Measurements from ENCODE around the gene TAS2R4. TPM values are rescaled to one million over a fixed set of nuclear protein-coding genes. Genes with fewer than 3 reads are reported as not detected.
"Not testable (repeated sequence)": the region's sequence is repeated elsewhere in the genome, so short reads cannot be mapped to it uniquely, and the experiment has no call there.

The TAS2R4 gene
- total RNA-seq, 1 donor from 2014 or later: 0.35 TPM

DNA sequence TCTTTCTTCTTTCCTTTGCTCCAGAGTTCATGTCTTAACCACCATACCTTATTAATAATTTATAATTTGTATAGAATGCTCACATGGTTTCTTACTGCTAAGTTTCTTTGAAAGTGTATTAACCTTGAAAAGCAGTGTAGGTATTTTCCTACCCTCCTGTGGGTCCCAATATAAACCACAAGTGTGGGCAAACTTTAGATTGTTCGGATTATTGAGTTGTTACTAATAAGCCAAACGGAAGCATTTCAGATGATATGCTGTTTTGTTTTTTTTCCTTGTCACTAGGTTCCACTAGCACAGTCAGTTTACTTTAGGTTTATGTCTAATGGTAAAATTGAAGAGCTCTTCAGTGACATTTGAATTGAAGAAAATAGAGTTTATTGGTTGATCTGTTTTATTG lies 28.1 kb upstream of the TAS2R4 start:
- Mint-ChIP-seq H3K4me3 (ENCODE audit: unreplicated experiment) (no peak overlapping the region), H3K27ac (ENCODE audit: unreplicated experiment) (no peak overlapping the region), H3K27me3 (ENCODE audit: low read depth) (no peaks in the 10 kb centered on the region), H3K9me3 (ENCODE audit: low read depth) (peaks cover 23% of the 10 kb centered on the region), H3K36me3 (ENCODE audit: low read depth) (peaks cover 56% of the 10 kb centered on the region), H3K4me1 (ENCODE audit: low read depth) (no peaks in the 10 kb centered on the region)
- TF ChIP-seq, protein P1, sequence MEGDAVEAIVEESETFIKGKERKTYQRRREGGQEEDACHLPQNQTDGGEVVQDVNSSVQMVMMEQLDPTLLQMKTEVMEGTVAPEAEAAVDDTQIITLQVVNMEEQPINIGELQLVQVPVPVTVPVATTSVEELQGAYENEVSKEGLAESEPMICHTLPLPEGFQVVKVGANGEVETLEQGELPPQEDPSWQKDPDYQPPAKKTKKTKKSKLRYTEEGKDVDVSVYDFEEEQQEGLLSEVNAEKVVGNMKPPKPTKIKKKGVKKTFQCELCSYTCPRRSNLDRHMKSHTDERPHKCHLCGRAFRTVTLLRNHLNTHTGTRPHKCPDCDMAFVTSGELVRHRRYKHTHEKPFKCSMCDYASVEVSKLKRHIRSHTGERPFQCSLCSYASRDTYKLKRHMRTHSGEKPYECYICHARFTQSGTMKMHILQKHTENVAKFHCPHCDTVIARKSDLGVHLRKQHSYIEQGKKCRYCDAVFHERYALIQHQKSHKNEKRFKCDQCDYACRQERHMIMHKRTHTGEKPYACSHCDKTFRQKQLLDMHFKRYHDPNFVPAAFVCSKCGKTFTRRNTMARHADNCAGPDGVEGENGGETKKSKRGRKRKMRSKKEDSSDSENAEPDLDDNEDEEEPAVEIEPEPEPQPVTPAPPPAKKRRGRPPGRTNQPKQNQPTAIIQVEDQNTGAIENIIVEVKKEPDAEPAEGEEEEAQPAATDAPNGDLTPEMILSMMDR (IDR thresholded peaks at IDR 0.05): no peak
- no peak for DNase-seq (ENCODE audit: low spot score)

DNA sequence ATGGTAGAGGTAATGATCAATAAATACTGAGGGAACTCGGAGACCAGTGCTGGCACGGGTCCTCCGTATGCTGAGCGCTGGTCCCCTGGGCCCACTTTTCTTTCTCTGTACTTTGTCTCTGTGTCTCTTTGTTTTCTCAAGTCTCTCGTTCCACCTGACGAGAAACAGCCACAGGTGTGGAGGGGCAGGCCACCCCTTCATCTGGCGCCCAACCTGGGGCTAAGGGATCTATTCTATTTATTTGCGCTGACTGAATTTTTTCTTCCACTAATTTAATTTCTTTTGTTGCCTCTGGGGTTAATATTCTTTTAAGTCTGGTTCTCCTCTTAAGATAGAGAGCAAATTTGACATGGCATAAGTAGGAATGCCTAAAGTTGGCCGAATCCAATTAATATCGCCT lies 24.6 kb upstream of the TAS2R4 start:
- not testable (repeated sequence) for DNase-seq (ENCODE audit: low spot score); H3K4me3 Mint-ChIP-seq (ENCODE audit: unreplicated experiment); H3K4me1 Mint-ChIP-seq (ENCODE audit: low read depth); H3K27me3 Mint-ChIP-seq (ENCODE audit: low read depth); H3K27ac Mint-ChIP-seq (ENCODE audit: unreplicated experiment)
- H3K9me3 Mint-ChIP-seq (ENCODE audit: low read depth): peaks cover 23% of the 10 kb centered on the region
- peaks cover 53% of the 10 kb centered on the region for H3K36me3 Mint-ChIP-seq (ENCODE audit: low read depth)

DNA sequence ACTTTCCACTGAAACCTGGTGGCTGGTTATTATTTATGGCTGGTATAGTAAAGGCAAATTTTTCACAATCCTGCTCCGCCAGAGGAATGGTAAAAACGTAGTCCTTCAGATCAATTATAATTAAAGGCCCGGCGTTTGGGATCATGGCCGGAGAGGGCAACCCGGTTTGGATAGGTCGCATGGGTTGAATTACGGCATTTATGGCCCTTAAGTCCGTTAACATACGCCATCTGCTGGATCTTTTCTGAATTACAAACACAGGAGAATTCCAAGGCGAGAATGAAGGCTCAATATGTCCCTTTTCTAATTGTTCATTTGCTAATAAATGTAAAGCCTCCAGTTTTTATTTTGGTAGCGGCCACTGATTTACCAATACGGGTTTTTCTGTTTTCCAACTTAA lies 23.8 kb upstream of the TAS2R4 start:
- Mint-ChIP-seq H3K4me3 (ENCODE audit: unreplicated experiment) (no peak overlapping the region), H3K27ac (ENCODE audit: unreplicated experiment) (no peak overlapping the region), H3K36me3 (ENCODE audit: low read depth) (peaks cover 57% of the 10 kb centered on the region), H3K4me1 (ENCODE audit: low read depth) (no peaks in the 10 kb centered on the region), H3K9me3 (ENCODE audit: low read depth) (peaks cover 23% of the 10 kb centered on the region), H3K27me3 (ENCODE audit: low read depth) (no peaks in the 10 kb centered on the region)
- TF ChIP-seq, protein P1 (IDR thresholded peaks at IDR 0.05): peak; percentile 67
- DNase-seq (ENCODE audit: low spot score): no peak

DNA sequence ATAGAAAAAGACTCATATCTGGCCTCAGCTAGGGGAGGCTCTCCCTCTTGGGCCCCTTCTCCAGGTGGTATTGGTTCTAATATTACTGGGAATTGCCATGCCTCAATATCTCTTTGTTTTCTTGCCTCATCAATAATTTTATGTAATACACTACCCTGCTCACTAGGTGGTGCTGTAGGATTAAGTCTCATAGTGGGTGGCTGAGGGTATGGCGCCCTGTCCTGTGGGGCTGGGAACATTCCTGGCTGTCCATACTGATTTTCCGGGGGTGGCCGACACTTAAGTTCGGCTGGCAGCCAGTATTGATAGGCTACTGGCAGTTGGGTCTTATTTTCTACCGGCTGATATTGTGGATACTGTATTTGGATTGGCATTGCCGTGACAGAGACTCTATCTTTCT lies 21.5 kb upstream of the TAS2R4 start:
- peaks cover 61% of the 10 kb centered on the region for H3K36me3 Mint-ChIP-seq (ENCODE audit: low read depth)
- H3K4me1 Mint-ChIP-seq (ENCODE audit: low read depth): no peaks in the 10 kb centered on the region
- H3K9me3 Mint-ChIP-seq (ENCODE audit: low read depth): peaks cover 22% of the 10 kb centered on the region
- no peak for DNase-seq (ENCODE audit: low spot score)
- no peak overlapping the region for H3K4me3 Mint-ChIP-seq (ENCODE audit: unreplicated experiment)
- no peak overlapping the region for H3K27ac Mint-ChIP-seq (ENCODE audit: unreplicated experiment)
- no peaks in the 10 kb centered on the region for H3K27me3 Mint-ChIP-seq (ENCODE audit: low read depth)
- TF ChIP-seq, protein P1 (IDR thresholded peaks at IDR 0.05): peak; percentile 72

DNA sequence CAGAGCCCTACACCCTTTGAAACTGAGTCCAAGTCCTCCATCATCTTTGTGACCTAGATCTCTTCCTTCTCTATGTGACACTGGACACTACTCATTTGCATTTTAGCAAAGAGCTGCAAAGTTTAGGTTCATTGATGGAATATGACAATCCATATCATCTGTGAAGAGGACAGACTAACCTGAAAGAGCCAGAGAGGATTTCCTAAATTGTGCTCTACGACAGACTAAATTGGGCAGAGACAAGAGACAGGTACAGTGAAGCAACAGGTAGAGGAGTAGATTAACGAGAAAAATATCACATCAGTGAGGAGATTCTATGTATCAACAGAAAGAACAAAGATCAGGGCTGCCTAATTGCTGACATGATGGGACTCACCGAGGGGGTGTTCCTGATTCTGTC lies 12.7 kb upstream of the TAS2R4 start, which contains the start of gene TAS2R3:
TAS2R3 (plus strand) TSS at position 301 of the 400 bp plus-strand sequence; CDS start at position 363, 62 bp downstream.
- TF ChIP-seq, protein P1 (IDR thresholded peaks at IDR 0.05): no peak
- no peak within 1 kb of the TSS for H3K4me3 Mint-ChIP-seq (ENCODE audit: unreplicated experiment)
- H3K27ac Mint-ChIP-seq (ENCODE audit: unreplicated experiment): no peak within 1 kb of the TSS
- no peaks in the 10 kb centered on the region for H3K4me1 Mint-ChIP-seq (ENCODE audit: low read depth)
- no peak for DNase-seq (ENCODE audit: low spot score)
- no peaks in the 10 kb centered on the region for H3K9me3 Mint-ChIP-seq (ENCODE audit: low read depth)
- peaks cover 28% of the 10 kb centered on the region for H3K36me3 Mint-ChIP-seq (ENCODE audit: low read depth)
- no peaks in the 10 kb centered on the region for H3K27me3 Mint-ChIP-seq (ENCODE audit: low read depth)

DNA sequence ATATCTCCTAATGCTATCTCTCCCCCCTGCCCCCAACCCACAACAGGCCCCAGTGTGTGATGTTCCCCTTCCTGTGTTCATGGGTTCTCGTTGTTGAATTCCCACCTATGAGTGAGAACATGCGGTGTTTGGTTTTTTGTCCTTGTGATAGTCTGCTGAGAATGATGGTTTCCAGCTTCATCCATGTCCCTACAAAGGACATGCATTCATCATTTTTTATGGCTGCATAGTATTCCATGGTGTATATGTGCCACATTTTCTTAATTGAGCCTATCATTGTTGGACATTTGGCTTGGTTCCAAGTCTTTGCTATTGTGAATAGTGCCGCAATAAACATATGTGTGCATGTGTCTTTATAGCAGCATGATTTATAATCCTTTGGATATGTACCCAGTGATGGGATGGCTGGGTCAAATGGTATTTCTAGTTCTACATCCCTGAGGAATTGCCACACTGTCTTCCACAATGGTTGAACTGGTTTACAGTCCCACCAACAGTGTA lies 6.3 kb upstream of the TAS2R4 start:
- not testable (repeated sequence) for H3K9me3 Mint-ChIP-seq (ENCODE audit: low read depth); H3K4me3 Mint-ChIP-seq (ENCODE audit: unreplicated experiment); H3K4me1 Mint-ChIP-seq (ENCODE audit: low read depth); DNase-seq (ENCODE audit: low spot score); H3K27me3 Mint-ChIP-seq (ENCODE audit: low read depth); H3K27ac Mint-ChIP-seq (ENCODE audit: unreplicated experiment)
- H3K36me3 Mint-ChIP-seq (ENCODE audit: low read depth): peaks cover 17% of the 10 kb centered on the region

Measured in chondrocyte (in vitro differentiated cells).